HG03457 (cell line): ENCODE results near the gene SLC25A23.
"Not testable (repeated sequence)": the region's sequence is repeated elsewhere in the genome, so short reads cannot be mapped to it uniquely, and the experiment has no call there.

Experiments
- ATAC-seq: cut with Tn5 transposase; IDR thresholded peaks from one replicate; pipeline ENCODE4 v1.9.1; 2021; ENCODE audit warnings: moderate number of reproducible peaks; ENCODE audit not compliant: unreplicated experiment

The SLC25A23 gene

DNA sequence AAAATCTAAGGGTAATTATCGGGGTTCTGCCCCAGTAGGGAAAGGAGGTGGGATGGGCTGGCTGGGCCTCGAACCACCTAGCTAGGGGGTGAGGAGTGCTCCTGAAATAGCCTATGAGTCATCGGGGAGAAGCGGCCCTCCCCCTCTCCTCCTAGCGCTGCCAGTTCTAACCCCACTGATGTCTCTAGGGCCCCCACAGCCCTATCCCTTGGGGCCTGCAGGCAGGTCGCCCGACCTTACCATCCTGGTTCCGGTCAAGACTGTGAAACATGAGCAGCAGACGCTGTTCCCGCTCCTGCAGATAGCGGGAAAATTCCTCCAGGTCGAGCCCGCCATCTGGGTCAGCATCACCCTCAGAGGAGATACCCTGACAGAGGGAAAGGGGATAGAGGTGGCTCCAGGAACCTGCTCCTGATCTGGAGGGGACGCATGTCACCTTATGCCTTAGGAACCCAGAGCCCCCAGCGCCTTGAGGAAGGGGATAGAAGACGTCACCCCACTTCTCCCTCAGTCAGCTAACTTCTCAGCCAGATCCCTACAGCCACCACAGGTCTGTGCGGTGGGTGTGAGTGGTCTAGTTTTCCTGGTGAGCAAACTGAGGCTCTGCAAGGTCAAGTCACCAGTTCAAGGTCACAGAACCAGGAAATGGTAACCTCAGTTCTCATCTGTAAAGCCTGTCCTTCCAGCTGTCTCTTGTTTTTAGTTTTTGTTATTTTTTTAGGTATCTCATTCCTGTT is 1.5 kb downstream of the SLC25A23 start:
- ATAC-seq: no peak

DNA sequence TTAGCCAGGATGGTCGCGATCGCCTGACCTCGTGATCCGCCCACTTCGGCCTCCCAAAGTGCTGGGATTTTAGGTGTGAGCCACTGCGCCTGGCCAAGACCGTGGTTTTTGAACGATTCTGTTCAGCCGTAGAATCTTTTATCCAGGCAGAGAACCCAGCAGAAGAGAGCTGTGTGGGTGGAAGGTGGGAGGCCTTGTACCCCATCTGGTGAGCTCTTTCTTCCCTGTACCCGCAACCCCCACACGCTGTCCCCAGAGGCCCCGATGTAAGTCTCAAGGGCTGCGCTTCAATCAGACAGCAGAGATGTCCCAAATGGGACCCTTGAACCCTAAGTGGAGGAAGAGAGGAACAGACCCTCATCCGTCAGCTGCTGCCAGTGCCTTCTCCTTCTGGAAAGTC is 3.7 kb downstream of the SLC25A23 start:
- ATAC-seq: no peak

DNA sequence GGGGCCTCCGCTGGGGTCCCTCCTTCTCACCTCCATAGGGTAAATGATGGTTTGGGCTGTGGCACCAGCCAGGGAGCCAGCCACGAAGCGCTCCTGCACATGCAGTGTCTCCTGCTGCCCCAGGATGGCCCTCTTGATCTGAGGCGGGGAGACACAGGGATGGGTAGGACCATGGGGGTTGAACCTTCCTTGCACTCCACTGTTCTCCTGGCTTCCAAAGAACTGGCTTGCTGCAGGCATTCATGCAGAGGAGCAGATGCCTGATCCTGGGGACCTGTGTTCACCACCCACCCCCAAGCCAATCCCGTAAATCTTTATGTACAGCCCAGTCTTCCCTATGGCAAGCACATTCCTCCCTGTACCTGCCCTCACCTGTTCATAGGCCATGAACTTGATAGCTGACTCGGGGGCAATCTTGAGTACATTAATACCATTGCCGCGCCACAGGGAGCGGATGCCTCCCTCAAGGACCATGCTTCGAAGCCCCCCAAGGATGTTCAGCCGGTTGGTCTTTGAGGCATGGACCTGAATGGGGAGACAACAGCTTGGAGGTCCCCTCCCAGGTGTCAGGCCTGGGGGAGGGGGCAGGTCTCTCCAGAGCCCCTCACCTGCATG is 5.5 kb downstream of the SLC25A23 start:
- ATAC-seq: no peak

DNA sequence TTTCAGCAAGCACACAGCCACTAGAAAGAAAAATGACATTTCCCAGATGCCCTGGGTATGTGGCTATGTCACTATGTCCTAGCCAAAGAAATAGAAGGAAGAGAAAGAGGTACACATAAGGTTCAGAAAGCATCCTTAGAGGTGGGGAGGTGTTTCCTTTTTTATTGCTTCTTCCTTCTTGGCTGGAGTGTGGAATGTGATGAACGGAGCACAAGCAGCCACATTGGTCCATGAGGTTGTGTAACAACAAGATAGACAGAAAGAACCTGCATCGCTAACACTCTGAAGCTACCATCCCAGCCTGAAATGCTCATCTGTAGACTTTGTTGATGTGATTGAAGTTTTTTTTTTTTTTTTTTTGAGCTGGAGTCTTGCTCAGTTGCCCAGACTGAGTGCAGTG is 6.7 kb downstream of the SLC25A23 start:
- no peak for ATAC-seq

DNA sequence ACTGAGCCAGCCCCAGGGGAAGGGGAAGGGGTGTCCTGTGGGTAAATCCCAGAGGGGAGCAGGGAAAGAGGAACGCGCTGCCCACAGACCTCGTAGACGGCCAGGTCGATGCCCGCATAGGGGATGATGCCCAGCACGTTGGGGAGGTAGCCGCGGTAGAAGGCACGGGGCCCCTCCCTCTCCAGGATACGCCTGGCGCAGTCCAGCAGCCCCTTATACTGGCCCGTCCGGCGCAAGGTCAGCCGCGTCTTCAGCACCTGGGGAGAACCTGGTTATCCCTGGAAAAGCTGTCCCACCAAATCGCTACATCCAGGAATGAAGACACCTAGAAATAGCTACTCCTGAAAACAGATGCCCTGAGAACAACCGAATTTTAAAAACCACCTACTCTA is 7.4 kb downstream of the SLC25A23 start:
- no peak for ATAC-seq

DNA sequence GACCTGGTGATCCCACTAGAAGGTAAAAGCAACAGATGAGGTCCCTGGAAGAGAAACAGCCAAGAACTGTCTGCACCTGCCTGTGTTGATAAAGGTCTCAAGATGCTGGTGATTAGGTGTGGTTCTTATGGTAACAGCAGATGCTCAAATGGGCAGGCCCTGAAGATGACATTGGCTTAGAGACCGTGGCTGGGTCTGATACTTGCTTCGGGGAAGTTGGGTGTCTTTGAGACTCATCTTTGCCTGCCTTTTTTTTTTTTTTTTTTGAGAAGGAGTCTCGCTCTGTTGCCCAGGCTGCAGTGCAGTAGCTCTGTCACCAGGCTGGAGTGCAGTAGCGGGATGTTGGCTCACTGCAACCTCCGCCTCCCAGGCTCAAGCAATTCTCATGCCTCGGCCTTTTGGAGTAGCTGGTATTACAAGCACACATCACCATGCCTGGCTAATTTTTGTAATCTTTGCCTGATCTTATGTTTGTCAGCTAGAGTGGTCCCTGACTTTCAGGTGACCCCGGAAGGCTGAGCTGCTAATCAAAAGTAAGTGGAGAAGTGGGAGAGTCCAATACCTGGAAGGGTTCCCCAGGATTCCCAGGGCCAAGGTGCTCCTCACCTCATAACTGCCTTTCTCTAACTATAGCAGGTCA is 7.9 kb downstream of the SLC25A23 start:
- ATAC-seq: no peak

DNA sequence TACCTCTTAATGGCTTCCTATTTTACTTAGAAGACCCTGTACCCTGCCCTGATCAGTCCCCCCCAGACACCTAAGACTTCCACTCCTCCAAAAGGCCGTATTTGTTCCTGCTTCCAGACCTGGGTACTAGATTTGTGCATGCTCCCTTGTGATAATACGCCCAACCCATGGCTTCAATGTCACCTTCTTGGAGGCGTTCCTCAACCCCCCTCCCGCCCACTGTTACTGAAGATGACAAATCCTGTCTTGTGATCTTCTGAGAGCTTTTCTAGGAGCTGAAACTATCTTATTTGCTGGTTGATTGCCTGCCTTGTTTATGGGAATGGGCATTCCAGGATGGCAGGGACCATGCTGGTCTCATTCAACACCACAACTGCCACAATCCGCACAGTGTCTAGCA is 9.4 kb downstream of the SLC25A23 start:
- ATAC-seq: no peak

DNA sequence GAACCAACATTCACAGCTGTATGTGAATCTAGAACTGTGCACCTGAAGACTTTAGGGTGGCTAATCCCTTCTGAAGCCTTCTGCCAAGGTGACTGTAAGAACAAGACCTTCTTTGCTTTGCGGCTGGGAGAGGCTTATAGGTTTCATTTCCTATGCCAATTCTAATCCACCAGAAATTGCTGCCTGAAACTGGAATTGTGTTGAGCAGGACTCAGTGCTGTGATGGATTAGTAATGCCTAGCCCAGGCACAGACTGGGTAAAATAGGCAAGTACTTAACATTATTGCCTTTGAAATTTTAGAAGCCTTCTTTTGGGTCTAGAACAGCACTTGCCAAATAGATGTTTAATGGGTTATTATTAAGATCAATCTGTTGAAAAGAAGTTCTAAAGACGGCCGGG is 11.5 kb downstream of the SLC25A23 start:
- ATAC-seq: no peak

DNA sequence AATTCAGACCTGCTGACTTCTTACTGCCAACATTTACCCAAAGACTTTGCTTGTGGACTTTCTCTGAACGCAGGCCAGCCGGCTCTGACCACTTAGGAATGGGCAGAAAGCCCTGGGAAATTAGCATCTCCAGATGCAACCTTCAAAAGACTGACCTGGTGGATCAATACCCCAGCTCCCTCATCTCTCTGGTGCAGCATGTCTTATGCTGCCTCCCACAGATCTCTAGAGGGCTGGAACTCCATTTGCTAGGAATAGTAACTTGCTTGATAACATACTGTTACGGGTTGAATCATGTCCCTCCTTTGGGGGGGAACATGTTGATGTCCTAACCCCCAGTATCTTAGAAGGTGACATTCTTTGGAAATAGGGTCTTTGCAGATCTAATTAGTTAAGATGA is 13.1 kb downstream of the SLC25A23 start:
- ATAC-seq: no peak

DNA sequence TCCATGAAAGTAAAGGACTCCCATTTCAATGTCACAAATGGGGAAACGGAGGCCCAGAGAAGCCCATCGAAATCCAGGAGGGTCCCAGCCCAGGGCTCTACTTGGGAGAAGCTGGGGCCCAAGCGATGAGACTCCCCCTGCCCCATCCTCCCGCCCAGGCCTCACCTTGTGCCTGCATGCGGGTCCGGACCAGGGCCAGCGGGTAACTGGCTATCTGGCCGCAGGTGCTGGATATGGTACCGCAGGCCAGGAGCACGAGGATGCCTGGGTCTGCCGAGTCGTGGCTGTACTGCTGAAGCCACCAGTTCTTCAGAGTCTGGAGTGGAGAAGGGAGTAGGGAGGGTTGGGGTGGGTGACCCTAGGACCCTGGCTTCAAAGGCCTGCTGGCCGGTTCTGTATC is 15.6 kb downstream of the SLC25A23 start:
- no peak for ATAC-seq

DNA sequence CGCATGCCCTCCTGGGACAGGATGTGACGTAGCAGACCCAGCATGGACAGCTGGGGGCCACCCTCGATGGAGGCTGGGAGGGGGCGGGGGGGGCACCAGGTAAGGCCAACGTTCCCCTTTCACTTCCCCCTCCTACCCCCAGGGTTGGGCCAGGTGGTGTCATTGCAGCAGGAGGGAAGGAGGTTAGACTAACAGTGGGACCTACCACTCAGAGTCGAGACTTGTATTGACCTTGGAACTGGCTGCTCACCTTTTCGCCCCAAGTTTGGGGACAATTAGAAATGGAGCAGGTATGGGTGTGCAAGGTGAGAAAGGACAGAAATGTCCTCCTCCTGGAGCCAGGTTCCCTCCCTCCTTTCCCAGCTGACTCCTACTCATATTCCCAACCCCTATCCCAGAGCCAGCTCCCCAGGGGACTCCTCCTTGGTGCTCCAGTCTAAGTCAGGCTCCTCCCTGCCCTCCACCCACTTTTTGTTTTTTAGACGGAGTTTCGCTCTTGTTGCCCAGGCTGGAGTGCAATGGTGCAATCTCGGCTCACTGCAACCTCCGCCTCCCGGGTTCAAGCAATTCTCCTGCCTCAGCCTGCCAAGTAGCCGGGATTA is 17.4 kb downstream of the SLC25A23 start:
- ATAC-seq: no peak

DNA sequence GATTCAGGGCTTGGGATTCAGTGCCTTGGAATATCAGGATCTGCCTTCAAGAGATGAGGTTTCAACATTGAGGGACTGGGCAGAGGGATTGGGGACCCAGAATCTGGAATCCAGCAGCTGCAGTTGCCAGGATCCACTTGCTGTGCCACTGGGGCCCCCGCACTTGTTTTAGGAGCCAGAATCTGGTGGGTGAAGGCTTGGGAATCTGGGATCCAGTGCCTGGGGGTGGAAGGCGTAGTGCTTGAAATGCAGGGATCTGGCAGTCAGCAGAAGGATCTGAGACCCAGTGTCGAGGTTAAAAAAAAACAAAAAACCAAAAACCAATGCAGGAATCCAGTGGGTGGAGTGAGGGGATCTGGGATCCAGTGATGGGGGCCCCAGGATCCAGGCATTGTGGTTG is 18.7 kb downstream of the SLC25A23 start:
- no peak for ATAC-seq

DNA sequence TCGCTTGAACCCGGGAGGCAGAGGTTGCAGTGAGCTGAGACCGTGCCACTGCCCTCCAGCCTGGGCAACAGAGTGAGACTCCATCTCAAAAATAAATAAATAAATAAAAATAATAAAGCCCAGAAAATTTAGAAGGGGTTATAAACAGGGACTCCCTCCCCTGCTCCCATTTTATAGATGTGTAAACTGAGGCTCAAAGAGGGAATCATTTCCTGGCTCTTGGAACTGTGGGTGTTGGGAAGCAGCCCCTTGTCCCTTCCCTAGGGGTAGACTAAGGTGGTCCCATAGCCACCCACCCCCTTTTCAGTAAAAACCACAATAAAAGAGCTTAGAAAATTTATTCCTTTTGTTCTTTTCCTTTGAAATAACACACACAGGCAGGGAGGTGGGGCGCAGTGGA is 19.8 kb downstream of the SLC25A23 start:
- no peak for ATAC-seq

DNA sequence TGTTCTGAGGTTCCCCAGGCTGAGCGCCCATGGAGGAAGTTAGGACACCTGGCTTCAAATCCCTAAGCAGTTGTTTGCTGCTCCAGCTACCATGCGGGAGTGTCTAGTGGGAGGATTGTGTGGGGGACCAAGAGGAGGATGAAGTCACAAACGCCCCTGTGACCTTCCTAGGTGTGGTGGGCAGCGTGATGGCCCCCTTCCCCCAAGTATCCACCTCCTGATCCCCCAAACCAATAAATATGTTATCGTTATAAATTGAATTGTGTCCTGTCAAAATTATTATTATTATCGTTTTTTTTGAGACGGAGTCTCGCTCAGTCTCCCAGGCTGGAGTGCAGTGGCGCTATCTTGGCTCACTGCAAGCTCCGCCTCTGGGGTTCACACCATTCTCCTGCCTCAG is 25.9 kb downstream of the SLC25A23 start, which contains the start of gene SLC25A41:
TSS of gene SLC25A41 (minus strand) at position 101 of the 400 bp plus-strand sequence. CDS start at position 31, 70 bp downstream.
- ATAC-seq: no peak

DNA sequence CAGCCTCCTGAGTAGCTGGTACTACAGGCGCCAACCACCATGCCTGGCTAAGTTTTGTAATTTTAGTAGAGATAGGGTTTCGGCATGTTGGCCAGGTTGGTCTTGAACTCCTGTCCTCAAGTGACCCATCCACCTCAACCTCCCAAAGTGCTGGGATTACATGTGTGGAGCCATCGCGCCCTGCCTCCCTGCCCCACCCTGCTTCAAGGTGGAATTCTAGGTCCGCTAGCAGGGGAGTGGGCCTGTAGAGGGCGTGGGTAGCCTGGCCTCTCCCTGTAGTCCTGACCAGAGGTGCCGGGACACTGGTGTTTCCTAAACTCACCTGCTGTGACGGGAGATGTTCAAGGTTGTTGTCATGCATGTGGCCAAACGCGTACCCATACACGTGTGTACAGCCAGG is 26.4 kb downstream of the SLC25A23 start:
- no peak for ATAC-seq

DNA sequence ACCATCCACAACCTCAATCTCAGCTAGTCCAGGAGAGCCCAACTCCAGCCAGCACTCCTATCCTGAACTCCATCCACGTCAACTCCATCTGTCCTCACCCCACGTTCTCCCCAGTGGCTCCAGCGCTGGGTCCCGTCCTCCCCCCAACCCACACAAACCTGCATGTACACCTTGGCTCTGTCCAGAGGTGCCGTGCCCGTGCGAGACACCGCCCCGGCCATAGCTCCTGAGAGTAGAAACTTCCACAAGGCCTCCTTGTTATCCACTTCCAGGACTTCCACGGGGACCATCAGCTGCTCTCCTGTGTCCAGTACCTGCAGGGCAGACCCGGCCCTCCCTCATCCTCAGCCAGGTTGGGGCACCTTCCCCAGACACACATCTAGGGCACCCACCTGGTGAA is 27.7 kb downstream of the SLC25A23 start:
- no peak for ATAC-seq

DNA sequence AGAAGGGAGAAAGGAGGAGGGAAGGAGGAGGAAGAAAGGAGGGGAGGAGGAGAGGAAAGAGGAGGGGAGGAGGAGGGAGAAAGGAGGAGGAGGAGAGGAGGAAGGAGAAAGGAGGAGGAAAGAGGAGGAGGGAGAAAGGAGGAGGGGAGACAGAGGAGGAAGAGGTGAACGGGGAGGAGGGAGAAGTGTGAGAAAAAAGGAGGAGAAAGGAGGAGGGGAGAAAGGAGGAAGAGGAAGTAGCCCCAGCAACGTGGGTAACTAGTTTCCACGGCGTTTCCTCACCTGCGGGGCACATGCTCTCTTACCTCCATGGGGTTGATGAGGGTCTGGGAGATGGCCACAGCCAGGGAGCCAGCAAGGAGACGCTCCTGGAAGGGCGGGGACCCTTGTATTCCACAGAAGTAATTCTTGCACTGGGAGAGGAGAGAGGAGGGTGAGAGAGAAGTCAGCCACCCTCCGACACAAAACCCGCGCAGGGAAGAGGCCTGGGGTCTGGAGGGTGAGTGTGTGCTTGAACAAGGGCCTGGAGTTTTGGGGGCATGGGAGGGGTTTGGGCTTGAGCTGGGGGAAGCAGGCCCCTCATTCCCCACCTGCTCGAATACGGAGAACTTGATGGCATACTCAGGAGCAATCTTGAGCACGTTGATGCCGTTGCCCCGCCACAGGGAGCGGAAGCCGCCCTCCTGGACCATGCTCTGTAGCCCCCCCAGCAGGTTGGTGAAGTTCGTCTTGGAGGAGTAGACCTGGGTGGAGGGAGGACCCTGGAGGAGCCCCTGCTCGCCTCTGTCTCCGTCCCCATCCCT is 30.0 kb downstream of the SLC25A23 start:
- ATAC-seq: no peak

DNA sequence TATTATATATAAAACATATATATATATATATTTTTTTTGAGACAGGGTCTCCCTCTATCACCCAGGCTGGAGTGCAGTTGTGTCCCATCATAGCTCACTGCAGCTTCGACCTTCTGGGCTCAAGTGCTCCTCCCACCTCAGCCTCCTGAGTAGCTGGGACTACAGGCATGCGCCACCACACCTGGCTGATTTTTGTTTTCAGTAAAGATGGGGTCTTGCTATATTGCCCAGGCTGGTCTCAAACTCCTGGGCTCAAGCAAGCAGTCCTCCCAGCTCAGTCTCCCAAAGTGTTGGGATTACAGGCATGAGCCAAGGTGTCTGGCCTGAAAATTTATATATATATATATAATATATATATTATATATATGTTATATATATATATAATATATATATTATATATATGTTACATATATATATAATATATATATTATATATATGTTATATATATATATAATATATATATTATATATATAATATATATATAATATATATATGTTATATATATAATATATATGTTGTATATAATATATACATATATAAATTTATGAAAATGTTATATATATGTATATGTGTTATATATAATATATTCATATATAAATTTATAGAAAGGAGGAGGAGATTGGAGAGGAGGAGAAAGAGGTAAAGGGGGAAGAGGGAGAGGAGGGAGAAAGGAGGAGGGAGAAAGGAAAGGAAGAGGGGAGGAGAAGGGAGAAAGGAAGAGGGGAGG is 30.7 kb downstream of the SLC25A23 start:
- ATAC-seq: not testable (repeated sequence)

DNA sequence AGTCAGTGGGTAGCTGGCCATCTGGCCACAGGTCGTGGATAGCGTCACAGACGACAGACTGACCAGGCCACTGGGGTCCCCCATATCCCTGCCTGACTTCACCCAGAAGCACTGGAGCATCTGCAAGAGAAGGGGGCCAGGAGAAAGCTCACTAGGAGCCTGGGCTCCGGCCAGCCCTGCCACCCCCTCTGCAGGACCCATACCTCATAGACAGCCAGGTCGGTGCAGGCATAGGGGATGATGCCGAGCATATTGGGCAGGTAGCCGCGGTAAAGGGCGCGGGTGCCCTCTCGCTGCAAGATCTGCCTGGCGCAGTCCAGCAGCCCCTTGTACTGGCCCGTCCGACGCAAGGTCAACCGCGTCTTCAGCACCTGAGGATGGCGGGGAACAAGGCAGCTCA is 32.5 kb downstream of the SLC25A23 start:
- ATAC-seq: no peak
